GM12801 (cell line): ENCODE results near the gene CRAMP1.

ENCODE experiments used
- TF ChIP-seq, protein P1 (sequence below): IDR thresholded peaks from one replicate; pipeline ENCODE4 v1.5.1; 2011; ENCODE audit warnings: control low read depth; ENCODE audit not compliant: insufficient read length; ENCODE audit errors: extremely low read depth

The CRAMP1 gene

DNA sequence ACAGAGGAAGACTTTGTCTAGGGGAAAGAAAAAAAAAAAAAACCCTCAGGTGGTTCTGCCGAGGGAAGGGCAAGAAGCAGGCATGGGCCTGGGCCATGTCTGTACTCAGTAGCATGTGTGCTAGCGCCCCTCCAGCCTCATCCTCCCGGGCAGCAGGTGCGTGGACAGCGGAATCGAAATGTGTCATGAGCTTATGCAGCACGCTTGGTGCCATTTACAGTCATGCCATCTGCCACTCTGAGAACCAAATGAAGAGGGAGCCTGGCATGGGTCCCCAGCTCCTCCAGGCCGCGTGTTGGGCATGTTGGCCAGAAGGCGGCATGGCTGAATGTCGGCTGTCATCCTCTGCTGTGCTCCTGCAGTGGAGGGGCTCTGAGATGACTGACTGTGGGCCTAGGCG, 31.4 kb downstream of the CRAMP1 start:
- TF ChIP-seq, protein P1, sequence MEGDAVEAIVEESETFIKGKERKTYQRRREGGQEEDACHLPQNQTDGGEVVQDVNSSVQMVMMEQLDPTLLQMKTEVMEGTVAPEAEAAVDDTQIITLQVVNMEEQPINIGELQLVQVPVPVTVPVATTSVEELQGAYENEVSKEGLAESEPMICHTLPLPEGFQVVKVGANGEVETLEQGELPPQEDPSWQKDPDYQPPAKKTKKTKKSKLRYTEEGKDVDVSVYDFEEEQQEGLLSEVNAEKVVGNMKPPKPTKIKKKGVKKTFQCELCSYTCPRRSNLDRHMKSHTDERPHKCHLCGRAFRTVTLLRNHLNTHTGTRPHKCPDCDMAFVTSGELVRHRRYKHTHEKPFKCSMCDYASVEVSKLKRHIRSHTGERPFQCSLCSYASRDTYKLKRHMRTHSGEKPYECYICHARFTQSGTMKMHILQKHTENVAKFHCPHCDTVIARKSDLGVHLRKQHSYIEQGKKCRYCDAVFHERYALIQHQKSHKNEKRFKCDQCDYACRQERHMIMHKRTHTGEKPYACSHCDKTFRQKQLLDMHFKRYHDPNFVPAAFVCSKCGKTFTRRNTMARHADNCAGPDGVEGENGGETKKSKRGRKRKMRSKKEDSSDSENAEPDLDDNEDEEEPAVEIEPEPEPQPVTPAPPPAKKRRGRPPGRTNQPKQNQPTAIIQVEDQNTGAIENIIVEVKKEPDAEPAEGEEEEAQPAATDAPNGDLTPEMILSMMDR = no peak

- TF ChIP-seq, protein P1 = no peak
Observed at GRCh38 chr16:1645914-1646525, 33.9 kb downstream of the CRAMP1 start.

DNA sequence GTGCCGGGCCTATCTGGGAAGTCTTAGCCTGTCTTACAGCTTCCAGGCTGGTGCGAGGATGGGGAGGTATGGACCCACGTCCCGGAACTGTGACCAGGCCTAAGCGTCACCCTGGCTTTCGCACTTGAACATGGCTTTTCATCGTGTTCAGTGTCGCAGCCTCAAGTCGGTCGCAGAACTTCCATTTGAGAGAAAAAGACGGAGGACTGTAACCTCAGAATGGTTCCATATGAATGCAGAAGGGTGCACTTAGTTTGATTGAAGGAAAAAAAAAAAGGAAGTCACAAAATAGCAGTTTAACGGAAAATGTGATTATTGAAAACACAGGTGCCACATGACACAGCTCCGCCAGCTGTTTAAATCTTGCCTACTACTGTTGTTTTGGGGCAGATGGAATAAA, 35.7 kb downstream of the CRAMP1 start:
- TF ChIP-seq, protein P1 = no peak

DNA sequence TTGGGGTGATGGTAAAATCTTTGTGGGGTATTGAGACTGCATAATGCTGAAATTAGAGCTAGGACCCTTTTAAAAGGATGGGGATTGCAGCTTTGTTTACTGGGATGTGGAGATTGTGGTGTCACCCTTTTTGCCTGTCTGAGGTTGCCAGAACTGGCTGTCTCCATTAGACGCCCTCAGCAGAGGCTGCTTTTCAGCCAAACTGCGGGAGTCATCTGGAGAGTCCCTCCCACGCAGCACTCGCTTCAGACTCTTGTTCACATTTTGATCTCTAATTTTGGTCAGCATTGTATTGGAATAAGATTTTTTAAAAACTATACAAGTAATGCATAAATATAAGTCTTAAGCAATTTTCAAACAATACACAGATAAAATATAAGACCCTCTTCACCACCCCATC, 38.0 kb downstream of the CRAMP1 start:
- TF ChIP-seq, protein P1 = no peak

GRCh38 chr16:1651094-1651973, 39.2 kb downstream of the CRAMP1 start:
- TF ChIP-seq, protein P1 = no peak

DNA sequence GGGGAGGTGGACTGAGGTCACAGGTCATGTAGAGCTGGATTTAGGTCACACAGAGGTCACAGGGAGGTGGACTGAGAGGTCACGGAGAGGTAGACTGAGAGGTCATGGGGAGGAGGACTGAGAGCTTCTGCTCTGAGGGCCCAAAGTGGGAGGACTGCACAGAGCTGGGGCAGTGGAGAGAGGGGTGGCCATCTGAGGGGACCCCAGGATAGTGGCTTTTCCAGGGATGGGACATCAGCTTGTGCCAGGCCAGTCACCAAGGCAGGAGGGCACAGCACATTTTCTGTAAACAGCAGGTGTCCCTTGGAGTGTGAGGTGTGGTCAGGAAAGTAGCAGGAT, 39.8 kb downstream of the CRAMP1 start:
- TF ChIP-seq, protein P1 = no peak

- TF ChIP-seq, protein P1 = no peak
Observed at GRCh38 chr16:1653023-1653422, 40.9 kb downstream of the CRAMP1 start.
